Hematopoietic multipotent progenitor cell treated with erythropoietin and hydrocortisone succinate and interleukin-3 and kit ligand, for 6 days (in vitro differentiated cells): Measurements from ENCODE around the gene KLF18.
"Not testable (repeated sequence)": the region's sequence is repeated elsewhere in the genome, so short reads cannot be mapped to it uniquely, and the experiment has no call there.

Experiments used
- DNase-seq: peaks from one replicate; pipeline ENCODE4 v3.0.0-alpha.2; 2015

Gene KLF18

GRCh38 chr1:44141531-44141930 lies at the start of gene KLF18:
TSS of gene KLF18 (minus strand) at chr1:44141631. CDS start at chr1:44141631, 0 bp downstream.
- DNase-seq: no peak

GRCh38 chr1:44174630-44175029 lies 33.2 kb upstream of the KLF18 start:
- no peak for DNase-seq

DNA sequence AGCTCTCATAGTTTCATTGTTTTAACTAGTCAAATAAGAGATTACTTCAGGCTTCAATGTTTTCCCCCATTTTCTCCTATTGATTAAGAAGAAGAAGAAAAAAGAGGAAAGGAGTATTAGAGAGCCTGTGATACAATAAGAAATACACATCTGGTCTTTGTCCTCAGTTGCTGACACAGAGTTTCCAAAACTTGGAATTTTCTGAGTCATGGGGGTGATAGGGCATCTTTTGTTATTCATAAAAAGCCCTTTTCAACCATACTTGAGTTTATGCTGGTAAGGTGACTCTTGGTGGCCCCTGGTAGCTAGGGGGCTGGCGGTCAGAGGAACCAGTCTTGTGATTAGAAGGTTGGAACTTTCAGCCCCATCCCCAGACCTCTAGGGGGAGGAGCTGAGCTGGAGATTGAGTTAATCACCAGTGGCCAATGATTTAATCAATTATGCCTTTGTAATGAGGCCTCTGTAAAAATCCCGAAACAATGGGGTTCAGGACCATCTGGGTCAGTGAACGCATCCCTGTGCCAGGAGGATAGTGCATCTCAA lies 28.9 kb upstream of the KLF18 start:
- DNase-seq: no peak

GRCh38 chr1:44168520-44169098 lies 27.2 kb upstream of the KLF18 start:
- DNase-seq: peak; percentile 40

GRCh38 chr1:44161546-44161945 lies 20.1 kb upstream of the KLF18 start:
- DNase-seq: no peak

DNA sequence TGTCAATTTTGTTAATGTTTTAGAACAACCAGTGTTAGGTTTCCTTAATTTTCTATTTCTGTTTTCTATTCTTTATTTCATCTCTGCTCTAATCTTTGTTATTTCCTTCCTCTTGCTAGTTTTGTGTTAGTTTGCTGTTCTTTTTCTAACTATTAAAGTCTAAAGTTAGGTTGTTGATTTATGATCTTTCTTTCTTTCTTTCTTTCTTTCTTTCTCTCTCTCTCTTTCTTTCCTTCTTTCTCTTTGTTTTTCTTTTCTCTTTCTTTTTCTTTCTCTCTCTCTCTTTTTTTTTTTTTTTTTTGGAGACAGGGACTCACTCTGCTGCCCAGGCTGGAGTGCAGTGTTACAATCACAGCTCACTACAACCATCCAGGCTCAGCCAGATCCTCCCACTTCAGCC lies 17.4 kb upstream of the KLF18 start:
- DNase-seq: no peak

- DNase-seq: no peak
Observed at GRCh38 chr1:44157903-44158302, 16.5 kb upstream of the KLF18 start.

- no peak for DNase-seq
Observed at GRCh38 chr1:44154049-44154448, 12.6 kb upstream of the KLF18 start.

GRCh38 chr1:44152692-44153091 lies 11.3 kb upstream of the KLF18 start:
- DNase-seq: no peak

GRCh38 chr1:44151808-44152207 lies 10.4 kb upstream of the KLF18 start:
- no peak for DNase-seq

DNA sequence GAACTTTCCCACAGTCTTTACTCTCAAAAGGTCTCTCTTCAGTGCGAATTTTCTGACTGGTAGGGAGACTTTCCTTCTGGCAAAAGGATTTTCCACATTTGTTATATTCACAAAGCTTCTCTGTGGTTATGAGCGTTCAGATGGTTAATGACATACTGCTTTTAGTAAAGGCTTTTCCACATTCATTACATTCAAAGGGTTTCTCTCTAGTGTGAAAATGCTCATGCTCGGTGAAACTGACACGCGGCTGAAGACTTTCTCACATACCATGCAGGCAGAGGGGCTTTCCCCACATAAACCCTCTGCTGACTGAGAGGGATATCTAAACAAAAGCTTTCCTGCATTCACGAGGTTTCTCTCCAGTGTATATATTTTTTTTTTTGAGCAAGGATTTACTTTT lies 9.9 kb upstream of the KLF18 start:
- no peak for DNase-seq

GRCh38 chr1:44147582-44147981 lies 6.2 kb upstream of the KLF18 start:
- no peak for DNase-seq

DNA sequence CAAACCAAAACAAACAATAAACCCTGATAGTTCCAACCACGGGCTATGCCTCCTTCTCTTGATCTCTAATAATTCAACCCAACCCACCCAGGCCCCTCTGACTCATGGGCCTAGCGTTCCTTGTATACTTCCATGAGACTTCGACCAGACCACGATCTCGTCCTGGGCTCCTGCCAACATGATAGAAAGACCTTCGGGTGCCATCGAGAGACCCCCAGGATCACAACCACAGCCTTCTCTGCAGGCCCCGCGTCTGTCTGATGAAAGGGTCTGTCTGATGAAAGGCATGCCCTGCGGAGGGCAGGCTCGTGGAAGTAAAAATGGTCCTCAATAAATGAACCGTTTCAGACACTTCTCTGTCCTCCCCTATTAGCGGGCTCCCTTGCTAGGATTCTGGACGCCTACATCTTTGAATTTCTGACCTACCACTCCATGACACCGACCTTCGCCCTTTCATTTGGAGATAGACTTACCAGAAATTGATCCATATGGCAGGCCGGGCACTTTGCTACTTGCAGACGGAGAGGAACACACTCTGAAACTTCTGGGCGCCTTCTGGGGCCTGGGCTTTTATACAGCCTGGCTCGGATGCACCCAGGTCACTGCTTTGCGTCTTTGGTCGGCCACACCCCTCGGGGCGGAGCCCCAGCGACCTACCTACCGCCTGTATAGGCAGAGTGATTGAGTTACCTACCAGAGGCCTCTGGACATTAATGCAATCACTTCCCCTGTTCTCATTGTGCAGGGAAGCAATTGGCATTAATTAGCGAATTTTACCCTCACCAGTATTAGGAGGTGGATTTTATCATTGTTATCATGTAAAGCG lies 5.3 kb upstream of the KLF18 start:
- no peak for DNase-seq

DNA sequence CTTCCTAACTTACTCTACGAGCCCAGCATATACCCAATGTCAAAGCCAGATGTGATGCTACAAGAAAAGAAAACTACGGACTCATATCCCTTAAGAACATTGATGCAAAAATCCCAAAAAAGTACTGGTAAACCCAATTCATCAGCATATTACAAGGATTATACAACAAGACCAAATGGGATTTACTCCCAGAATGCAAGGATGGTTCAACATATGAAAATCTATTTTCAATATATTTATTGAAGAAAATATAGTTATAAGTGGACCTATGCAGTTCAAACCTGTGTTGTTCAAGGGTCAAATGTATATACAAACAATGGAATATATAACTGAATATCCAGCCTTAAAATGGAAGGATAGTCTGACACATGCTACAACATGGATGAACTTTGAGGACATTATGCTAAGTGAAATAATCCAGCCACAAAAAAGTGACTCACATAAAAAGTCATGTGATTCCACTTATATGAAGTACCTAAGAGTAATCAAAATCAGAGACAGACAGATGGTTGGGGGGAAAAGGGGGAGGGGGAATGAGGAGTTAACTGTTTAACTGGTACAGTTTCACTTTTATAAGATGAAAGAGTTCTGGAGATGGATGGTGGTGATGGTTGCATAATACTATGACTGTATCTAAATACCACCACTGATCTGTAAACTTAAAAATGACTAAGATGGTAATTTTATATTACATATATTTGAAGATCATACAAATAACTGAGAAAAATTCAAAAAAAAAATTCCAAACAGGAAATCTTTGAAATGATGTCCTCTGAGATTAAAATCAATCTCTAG lies 3.7 kb upstream of the KLF18 start:
- no peak for DNase-seq

GRCh38 chr1:44139565-44139964 lies 1.9 kb downstream of the KLF18 start:
- not testable (repeated sequence) for DNase-seq

- no peak for DNase-seq
Observed at GRCh38 chr1:44138239-44138638, 3.2 kb downstream of the KLF18 start.

- DNase-seq: no peak
Observed at GRCh38 chr1:44135886-44136285, 5.5 kb downstream of the KLF18 start.

DNA sequence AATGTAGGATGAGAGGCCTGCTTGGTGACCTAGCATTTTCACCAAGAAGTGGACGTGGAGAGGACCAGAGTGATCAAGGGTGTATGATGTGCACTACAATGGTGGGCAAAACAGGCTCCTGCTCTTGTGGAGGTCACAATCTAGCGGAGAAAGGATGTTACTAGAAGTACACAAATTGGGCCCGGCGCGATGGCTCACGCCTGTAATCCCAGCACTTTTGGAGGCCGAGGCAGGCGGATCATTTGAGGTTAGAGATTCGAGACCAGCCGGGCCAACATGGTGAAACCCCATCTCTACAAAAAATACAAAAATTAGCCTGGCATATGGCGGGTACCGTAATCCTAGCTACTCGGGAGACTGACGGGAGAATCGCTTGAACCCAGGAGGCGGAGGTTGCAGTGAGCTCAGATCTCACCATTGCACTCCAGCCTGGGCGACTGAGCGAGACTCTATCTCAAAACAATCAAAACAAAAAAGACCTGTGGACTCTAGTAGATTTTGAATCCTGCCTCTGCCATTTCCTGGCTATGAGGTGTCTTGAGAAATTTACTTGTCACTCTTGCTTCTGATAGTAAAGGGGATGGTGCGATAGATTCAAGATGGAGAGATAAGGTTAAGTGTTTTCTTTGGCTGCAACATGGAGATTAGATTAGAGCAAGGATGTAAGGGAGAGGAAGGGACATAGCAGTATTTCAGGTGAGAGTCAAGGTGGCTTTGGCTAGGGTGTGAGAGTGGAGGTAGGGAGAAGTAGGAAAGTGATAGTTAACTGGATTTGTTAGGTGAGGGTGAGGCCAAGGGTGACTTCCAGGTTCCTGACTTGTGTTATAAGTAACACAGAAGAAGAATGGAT lies 7.1 kb downstream of the KLF18 start:
- DNase-seq: no peak

- no peak for DNase-seq
Observed at GRCh38 chr1:44131411-44131810, 10.0 kb downstream of the KLF18 start.

GRCh38 chr1:44129616-44130500 lies 11.6 kb downstream of the KLF18 start:
- DNase-seq: no peak

- DNase-seq: no peak
Observed at GRCh38 chr1:44120398-44120949, 21.0 kb downstream of the KLF18 start.
